ENCODE data around the gene CDIPT. TPM values are rescaled to one million over a fixed set of nuclear protein-coding genes. Genes with fewer than 3 reads are reported as not detected.
A peak's percentile ranks its signal among the peaks of the same experiment; 100 is the strongest.
"Not testable (repeated sequence)": the region's sequence is repeated elsewhere in the genome, so short reads cannot be mapped to it uniquely, and the experiment has no call there.

Gene CDIPT
- total RNA-seq, 1 donor from 2014 or later = 21.0 TPM

DNA sequence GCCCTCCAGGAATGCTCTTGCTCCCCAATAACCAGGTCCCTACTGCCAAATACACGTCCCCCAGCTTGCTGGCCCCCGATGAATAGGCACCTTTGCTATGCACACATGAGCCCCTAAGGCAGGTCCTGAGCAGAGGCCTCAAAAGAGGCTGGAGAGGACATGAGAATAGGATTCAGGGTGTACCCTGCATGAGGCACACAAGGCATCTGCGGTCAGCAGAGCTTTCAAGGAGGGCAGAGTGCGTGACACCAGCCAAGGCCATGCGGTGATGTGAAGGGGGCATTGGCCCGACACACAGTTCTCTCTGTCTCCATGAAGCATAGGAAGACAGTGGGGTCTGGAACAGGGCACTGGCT, 29.4 kb upstream of the CDIPT start:
- Histone ChIP-seq H3K4me2 (no peak overlapping the region), H2AFZ (replicated peaks) (no peak overlapping the region), H3K4me3 (no peak overlapping the region), H3K36me3 (no peaks in the 10 kb centered on the region), H3K27me3 (no peaks in the 10 kb centered on the region), H3K4me1 (no peaks in the 10 kb centered on the region), H3K9ac (no peak overlapping the region), H3F3A (ENCODE audit: low read depth) (no peaks in the 10 kb centered on the region), H3K27ac (no peak overlapping the region), H4K20me1 (ENCODE audit: low read depth) (peaks cover 4% of the 10 kb centered on the region), H3K9me3 (ENCODE audit: low read depth) (no peaks in the 10 kb centered on the region), H3K79me2 (ENCODE audit: low read depth) (no peaks in the 10 kb centered on the region)
- H3K36me3 Mint-ChIP-seq = no peaks in the 10 kb centered on the region
- no peaks in the 10 kb centered on the region for H3K9me3 Mint-ChIP-seq
- H3K4me3 Mint-ChIP-seq = no peak overlapping the region
- TF ChIP-seq EZH2phosphoT487 (IDR thresholded peaks at IDR 0.05) (no peak), EZH2 (IDR thresholded peaks at IDR 0.05) (no peak)
- TF ChIP-seq, protein P1, sequence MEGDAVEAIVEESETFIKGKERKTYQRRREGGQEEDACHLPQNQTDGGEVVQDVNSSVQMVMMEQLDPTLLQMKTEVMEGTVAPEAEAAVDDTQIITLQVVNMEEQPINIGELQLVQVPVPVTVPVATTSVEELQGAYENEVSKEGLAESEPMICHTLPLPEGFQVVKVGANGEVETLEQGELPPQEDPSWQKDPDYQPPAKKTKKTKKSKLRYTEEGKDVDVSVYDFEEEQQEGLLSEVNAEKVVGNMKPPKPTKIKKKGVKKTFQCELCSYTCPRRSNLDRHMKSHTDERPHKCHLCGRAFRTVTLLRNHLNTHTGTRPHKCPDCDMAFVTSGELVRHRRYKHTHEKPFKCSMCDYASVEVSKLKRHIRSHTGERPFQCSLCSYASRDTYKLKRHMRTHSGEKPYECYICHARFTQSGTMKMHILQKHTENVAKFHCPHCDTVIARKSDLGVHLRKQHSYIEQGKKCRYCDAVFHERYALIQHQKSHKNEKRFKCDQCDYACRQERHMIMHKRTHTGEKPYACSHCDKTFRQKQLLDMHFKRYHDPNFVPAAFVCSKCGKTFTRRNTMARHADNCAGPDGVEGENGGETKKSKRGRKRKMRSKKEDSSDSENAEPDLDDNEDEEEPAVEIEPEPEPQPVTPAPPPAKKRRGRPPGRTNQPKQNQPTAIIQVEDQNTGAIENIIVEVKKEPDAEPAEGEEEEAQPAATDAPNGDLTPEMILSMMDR (IDR thresholded peaks at IDR 0.05) = no peak
- peaks cover 5% of the 10 kb centered on the region for H3K4me1 Mint-ChIP-seq
- no peak for DNase-seq (ENCODE audit: low spot score)
- H3K27me3 Mint-ChIP-seq (ENCODE audit: insufficient read depth, low read depth) = peaks cover 8% of the 10 kb centered on the region
- H3K27ac Mint-ChIP-seq = no peak overlapping the region

DNA sequence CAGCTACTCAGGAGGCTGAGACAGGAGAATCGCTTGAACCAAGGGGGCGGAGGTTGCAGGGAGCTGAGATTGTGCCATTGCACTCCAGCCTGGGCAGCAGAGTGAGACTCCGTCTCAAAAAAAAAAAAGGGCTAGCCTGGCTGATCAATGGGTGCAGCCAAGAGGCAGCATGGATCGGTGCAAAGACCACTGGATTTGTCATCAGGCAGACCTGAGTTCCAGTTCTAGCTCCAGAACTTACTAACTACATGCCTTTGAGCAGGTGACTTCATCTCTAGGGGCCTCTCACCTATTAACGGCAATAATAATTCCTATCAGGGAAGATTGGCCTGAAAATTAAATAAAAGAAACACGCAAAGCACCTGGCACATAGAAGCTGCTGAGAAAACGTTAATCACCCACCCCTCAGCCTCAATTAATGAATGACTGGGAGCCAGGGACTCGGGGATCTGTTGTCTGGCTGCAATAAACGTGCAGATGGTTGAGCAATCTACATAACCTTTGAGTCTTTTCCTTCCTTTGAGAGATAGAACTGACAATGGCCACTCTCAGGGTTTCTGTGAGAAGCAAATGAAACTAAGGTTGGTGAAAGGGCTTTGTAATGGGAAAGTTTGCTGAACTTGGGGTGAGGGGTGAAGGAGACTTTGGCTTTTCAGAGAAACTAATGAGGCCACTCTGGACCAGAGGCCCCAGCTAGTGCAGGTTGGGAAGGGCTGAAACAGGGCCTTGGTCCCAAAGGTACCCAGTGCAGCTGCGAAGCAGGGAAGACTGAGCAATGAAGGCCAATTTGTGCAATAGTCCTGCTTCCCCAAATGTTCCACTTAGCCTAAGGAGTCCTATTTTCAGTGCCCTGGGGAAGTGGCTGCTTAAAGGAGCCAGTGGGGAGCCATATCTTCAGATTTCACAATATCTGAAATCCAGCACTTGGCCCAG, 28.8 kb upstream of the CDIPT start:
- Mint-ChIP-seq H3K36me3 (no peaks in the 10 kb centered on the region), H3K27ac (no peak overlapping the region), H3K4me3 (peak overlapping the region; percentile 57), H3K27me3 (ENCODE audit: insufficient read depth, low read depth) (peaks cover 6% of the 10 kb centered on the region), H3K9me3 (no peaks in the 10 kb centered on the region), H3K4me1 (peaks cover 2% of the 10 kb centered on the region)
- Histone ChIP-seq H3K4me3 (no peak overlapping the region), H2AFZ (replicated peaks) (no peak overlapping the region), H3K79me2 (ENCODE audit: low read depth) (no peaks in the 10 kb centered on the region), H3K27ac (no peak overlapping the region), H3K4me1 (no peaks in the 10 kb centered on the region), H3K9me3 (ENCODE audit: low read depth) (no peaks in the 10 kb centered on the region), H3F3A (ENCODE audit: low read depth) (no peaks in the 10 kb centered on the region), H3K27me3 (no peaks in the 10 kb centered on the region), H3K9ac (no peak overlapping the region), H4K20me1 (ENCODE audit: low read depth) (no peaks in the 10 kb centered on the region), H3K4me2 (no peak overlapping the region), H3K36me3 (no peaks in the 10 kb centered on the region)
- TF ChIP-seq EZH2phosphoT487 (IDR thresholded peaks at IDR 0.05) = no peak
- no peak for TF ChIP-seq EZH2 (IDR thresholded peaks at IDR 0.05)
- TF ChIP-seq, protein P1 (IDR thresholded peaks at IDR 0.05) = no peak
- no peak for DNase-seq (ENCODE audit: low spot score)

DNA sequence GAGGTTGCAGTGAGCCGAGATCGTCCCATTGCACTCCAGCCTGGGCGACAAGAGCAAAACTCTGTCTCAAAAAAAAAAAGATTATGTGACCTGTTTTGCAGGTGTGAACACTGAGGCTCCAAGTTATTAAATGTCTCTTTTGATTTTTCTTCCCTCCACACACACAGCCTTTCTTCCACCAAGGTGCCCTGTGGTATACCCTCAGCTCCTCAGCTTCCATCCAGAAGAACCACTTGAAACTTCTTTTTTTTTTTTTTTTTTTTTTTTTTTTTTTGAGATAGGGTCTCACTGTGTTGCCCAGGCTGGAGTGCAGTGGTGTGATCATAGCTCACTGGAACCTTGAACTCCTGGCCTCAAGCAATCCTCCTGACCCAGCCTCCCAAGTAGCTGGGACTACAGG, 26.3 kb upstream of the CDIPT start:
- H3K27ac Mint-ChIP-seq; H3K4me2 ChIP-seq; H3K27me3 Mint-ChIP-seq (ENCODE audit: insufficient read depth, low read depth); H4K20me1 ChIP-seq (ENCODE audit: low read depth); H3K9me3 ChIP-seq (ENCODE audit: low read depth); H3K27me3 ChIP-seq; H3K27ac ChIP-seq; H3K36me3 Mint-ChIP-seq; H3K4me3 ChIP-seq; DNase-seq (ENCODE audit: low spot score); H3K36me3 ChIP-seq; H3K4me1 Mint-ChIP-seq; H3F3A ChIP-seq (ENCODE audit: low read depth); H3K9ac ChIP-seq; H3K4me1 ChIP-seq; H3K4me3 Mint-ChIP-seq; H3K9me3 Mint-ChIP-seq; H2AFZ ChIP-seq (replicated peaks); H3K79me2 ChIP-seq (ENCODE audit: low read depth): not testable (repeated sequence)

DNA sequence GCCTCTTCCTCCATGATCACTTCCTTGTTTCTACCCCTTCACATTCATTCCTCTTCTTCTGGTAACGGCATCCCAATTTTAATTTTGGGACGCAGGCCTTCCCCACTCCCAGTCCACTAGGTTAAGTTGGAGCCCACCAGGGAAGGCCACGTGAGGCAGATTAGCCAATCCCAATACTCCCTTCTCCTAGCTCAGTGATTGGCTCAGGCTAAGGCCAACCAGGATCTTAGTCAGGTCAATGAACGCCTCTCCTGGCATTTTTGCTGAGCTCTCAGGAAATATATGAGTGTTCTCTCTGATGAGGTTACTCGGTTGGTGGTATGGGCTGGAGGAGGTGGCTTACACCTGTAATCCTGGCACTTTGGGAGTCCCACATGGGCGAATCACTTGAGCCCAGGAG, 21.0 kb upstream of the CDIPT start:
- Histone ChIP-seq H4K20me1 (ENCODE audit: low read depth) (no peaks in the 10 kb centered on the region), H3K4me1 (no peaks in the 10 kb centered on the region), H3K9me3 (ENCODE audit: low read depth) (no peaks in the 10 kb centered on the region), H3K9ac (no peak overlapping the region), H3K27ac (no peak overlapping the region), H3K4me2 (no peak overlapping the region), H3K79me2 (ENCODE audit: low read depth) (no peaks in the 10 kb centered on the region), H3K4me3 (no peak overlapping the region), H3F3A (ENCODE audit: low read depth) (no peaks in the 10 kb centered on the region), H3K27me3 (no peaks in the 10 kb centered on the region), H2AFZ (replicated peaks) (no peak overlapping the region), H3K36me3 (no peaks in the 10 kb centered on the region)
- Mint-ChIP-seq H3K27me3 (ENCODE audit: insufficient read depth, low read depth) (no peaks in the 10 kb centered on the region), H3K36me3 (no peaks in the 10 kb centered on the region), H3K4me3 (no peak overlapping the region), H3K4me1 (no peaks in the 10 kb centered on the region), H3K9me3 (no peaks in the 10 kb centered on the region), H3K27ac (no peak overlapping the region)
- TF ChIP-seq EZH2 (IDR thresholded peaks at IDR 0.05) = no peak
- TF ChIP-seq, protein P1 (IDR thresholded peaks at IDR 0.05) = no peak
- no peak for TF ChIP-seq EZH2phosphoT487 (IDR thresholded peaks at IDR 0.05)
- DNase-seq (ENCODE audit: low spot score) = no peak
